Measurements from ENCODE around the gene TUBA3D.
"Not testable (repeated sequence)": the region's sequence is repeated elsewhere in the genome, so short reads cannot be mapped to it uniquely, and the experiment has no call there.

- not testable (repeated sequence) for TF ChIP-seq CTCF (IDR thresholded peaks at IDR 0.05); POLR2AphosphoS5 (IDR thresholded peaks at IDR 0.05; ENCODE audit: low read depth, low read length)
Measured at GRCh38 chr2:131498321-131498973, 22.5 kb downstream of the TUBA3D start.
